H1 (cell line): Measurements from ENCODE around the gene BMX. TPM values are rescaled to one million over a fixed set of nuclear protein-coding genes. Genes with fewer than 3 reads are reported as not detected.

Experiments
- CTCF ChIA-PET: fragments of 300-600 bp; sonication (Branson Sonifier 250); formaldehyde crosslinking; loops from one replicate; lab custom pipeline; 2021; ENCODE audit not compliant: partially characterized antibody; lab: Charles Lee
- POLR2A ChIA-PET: fragments of 300-600 bp; sonication (Branson Sonifier 250); formaldehyde crosslinking; loops from one replicate; lab custom pipeline; 2021; ENCODE audit warnings: inconsistent platforms; ENCODE audit not compliant: partially characterized antibody; lab: Charles Lee
- DNase-seq, 2 experiments: peaks; one replicate each; pipeline versions ENCODE4 v3.0.0 to v3.0.0-alpha.2; 2010 to 2022; ENCODE audit warnings: low spot score in 2 of 2, low read depth in 1 of 2, mixed read lengths in 1 of 2
- FAIRE-seq: peaks from 2 replicates; lab custom pipeline; 2011; peaks lifted over from hg19 to GRCh38; lab: Jason Lieb, UNC
- H2AFZ ChIP-seq: 2 replicates; pipeline ENCODE4 v1.8.1; 2012; ENCODE audit warnings: low read length, inconsistent platforms
- H2AK5ac ChIP-seq: 2 replicates; pipeline ENCODE4 v1.6.1; 2013; ENCODE audit warnings: low read depth, low read length
- H2BK120ac ChIP-seq: replicated peaks from 2 replicates; pipeline ENCODE3; 2013; ENCODE audit warnings: low read depth, low read length, inconsistent platforms
- H2BK12ac ChIP-seq: 2 replicates; pipeline ENCODE4 v1.6.1; 2013; ENCODE audit warnings: low read depth, low read length
- H2BK15ac ChIP-seq: 2 replicates; pipeline ENCODE4 v1.6.1; 2013; ENCODE audit warnings: low read length
- H2BK20ac ChIP-seq: 2 replicates; pipeline ENCODE4 v1.6.1; 2013; ENCODE audit warnings: low read length
- H2BK5ac ChIP-seq: 2 replicates; pipeline ENCODE4 v1.6.1; 2013; ENCODE audit warnings: low read depth, low read length
- H3K14ac ChIP-seq: 2 replicates; pipeline ENCODE4 v1.6.1; 2013; ENCODE audit warnings: inconsistent platforms; ENCODE audit not compliant: insufficient read length
- H3K18ac ChIP-seq: 2 replicates; pipeline ENCODE4 v1.6.1; 2013; ENCODE audit warnings: low read length; ENCODE audit errors: extremely low read depth
- H3K23ac ChIP-seq: 2 replicates; pipeline ENCODE4 v1.6.1; 2013; ENCODE audit warnings: inconsistent platforms; ENCODE audit not compliant: insufficient read length
- H3K23me2 ChIP-seq: 2 replicates; pipeline ENCODE4 v1.6.1; 2013; ENCODE audit warnings: low read depth, low read length
- H3K27ac ChIP-seq: 2 replicates; pipeline ENCODE4 v1.6.1; 2011; ENCODE audit warnings: low read depth, low read length, inconsistent platforms
- H3K27me3 ChIP-seq, 4 experiments: replicated peaks in 1 of 4; 1 replicate in 1 of 4; 2 replicates in 3 of 4; pipeline versions ENCODE4 v1.6.1 to v1.8.1; 2011 to 2013; ENCODE audit warnings: low read length in 3 of 4, mild to moderate bottlenecking in 3 of 4, inconsistent platforms in 2 of 4, mixed read lengths in 2 of 4, moderate library complexity in 1 of 4; ENCODE audit not compliant: control insufficient read depth in 3 of 4, insufficient read depth in 3 of 4; ENCODE audit errors: extremely low read depth in 1 of 4
- H3K36me3 ChIP-seq, 4 experiments: 2 replicates each; pipeline versions ENCODE4 v1.6.1 to v1.8.1; 2011 to 2013; ENCODE audit warnings: mild to moderate bottlenecking in 4 of 4, low read length in 3 of 4, moderate library complexity in 2 of 4, control low read depth in 1 of 4, inconsistent platforms in 1 of 4; ENCODE audit not compliant: insufficient read depth in 4 of 4, control insufficient read depth in 2 of 4
- H3K4ac ChIP-seq: replicated peaks from 2 replicates; pipeline ENCODE3; 2013; ENCODE audit warnings: low read length, low read depth, mixed read lengths, inconsistent platforms; ENCODE audit not compliant: insufficient read length
- H3K4me1 ChIP-seq, 4 experiments: replicated peaks in 1 of 4; 1 replicate in 1 of 4; 2 replicates in 3 of 4; pipeline versions ENCODE4 v1.6.1 to v1.8.1; 2011 to 2013; ENCODE audit warnings: low read length in 3 of 4, inconsistent platforms in 2 of 4, mixed read lengths in 1 of 4; ENCODE audit not compliant: insufficient read depth in 4 of 4, control insufficient read depth in 3 of 4
- H3K4me2 ChIP-seq, 2 experiments: 2 replicates each; pipeline versions ENCODE4 v1.6.1 to v1.8.1; 2011 to 2013; ENCODE audit warnings: low read depth in 2 of 2, low read length in 2 of 2, control low read depth in 1 of 2, inconsistent platforms in 1 of 2, mild to moderate bottlenecking in 1 of 2; ENCODE audit not compliant: insufficient read depth in 1 of 2
- H3K4me3 ChIP-seq, 4 experiments: fragments of 200-600, 300-600 bp in 1 of 4; sonication (generic), shearing (Covaris generic), sonication (Bioruptor Twin) in 1 of 4; 2 replicates each; pipeline versions ENCODE4 v1.5.1 to v1.8.1; 2011 to 2016; ENCODE audit warnings: low read length in 4 of 4, low read depth in 3 of 4, control low read depth in 2 of 4, inconsistent platforms in 2 of 4, mild to moderate bottlenecking in 2 of 4, mixed read lengths in 1 of 4, moderate library complexity in 1 of 4; ENCODE audit not compliant: insufficient read depth in 2 of 4; ENCODE audit errors: extremely low read depth in 1 of 4
- H3K56ac ChIP-seq: replicated peaks from 2 replicates; pipeline ENCODE3; 2013; ENCODE audit warnings: low read depth, mild to moderate bottlenecking, mixed read lengths, low read length, inconsistent platforms; ENCODE audit not compliant: insufficient read length
- H3K79me1 ChIP-seq: 2 replicates; pipeline ENCODE4 v1.6.1; 2013; ENCODE audit warnings: low read depth, low read length, control low read depth
- H3K79me2 ChIP-seq, 2 experiments: 2 replicates each; pipeline versions ENCODE4 v1.6.1 to v1.8.1; 2012 to 2013; ENCODE audit warnings: low read length in 2 of 2, mild to moderate bottlenecking in 2 of 2, inconsistent platforms in 1 of 2; ENCODE audit not compliant: insufficient read depth in 2 of 2, control insufficient read depth in 1 of 2
- H3K9ac ChIP-seq, 4 experiments: replicated peaks in 1 of 4; 1 replicate in 1 of 4; 2 replicates in 3 of 4; pipeline versions ENCODE4 v1.6.1 to v1.8.1; 2011 to 2013; ENCODE audit warnings: low read depth in 3 of 4, low read length in 3 of 4, control low read depth in 2 of 4, mild to moderate bottlenecking in 2 of 4, moderate library complexity in 2 of 4, inconsistent platforms in 1 of 4; ENCODE audit errors: extremely low read depth in 1 of 4
- H3K9me3 ChIP-seq, 2 experiments: 2 replicates each; pipeline versions ENCODE4 v1.6.1 to v1.8.1; 2012 to 2013; ENCODE audit warnings: mild to moderate bottlenecking in 2 of 2, moderate library complexity in 2 of 2, control low read depth in 1 of 2, inconsistent platforms in 1 of 2, low read depth in 1 of 2, low read length in 1 of 2, mixed read lengths in 1 of 2; ENCODE audit not compliant: insufficient read depth in 2 of 2
- H4K20me1 ChIP-seq, 2 experiments: replicated peaks in 1 of 2; 2 replicates each; pipeline versions ENCODE3 to v1.8.1; 2011 to 2013; ENCODE audit warnings: inconsistent platforms in 2 of 2, low read length in 2 of 2, mild to moderate bottlenecking in 1 of 2; ENCODE audit not compliant: insufficient read depth in 2 of 2, control insufficient read depth in 1 of 2
- H4K5ac ChIP-seq: 2 replicates; pipeline ENCODE4 v1.6.1; 2013; ENCODE audit warnings: low read length, low read depth, mixed read lengths, inconsistent platforms; ENCODE audit not compliant: insufficient read length
- H4K8ac ChIP-seq: 2 replicates; pipeline ENCODE4 v1.8.0; 2013; ENCODE audit warnings: mild to moderate bottlenecking, moderate library complexity, low read length, inconsistent platforms; ENCODE audit not compliant: insufficient read depth; ENCODE audit errors: extremely low read depth
- H4K91ac ChIP-seq: replicated peaks from 2 replicates; pipeline ENCODE3; 2013; ENCODE audit warnings: low read length, mixed read lengths, inconsistent platforms; ENCODE audit not compliant: insufficient read length
- KDM5A ChIP-seq: fragments of 200-600 bp; IDR thresholded peaks from 2 replicates; pipeline ENCODE4 v1.7.1; 2012; ENCODE audit warnings: mild to moderate bottlenecking, low read length, inconsistent platforms, mixed read lengths
- WGBS, 2 experiments: shearing (Covaris generic) in 1 of 2; methylation state at CpG; one replicate each; pipeline versions ENCODE4 v1.1.6 to v1.1.7; 2013 to 2015; ENCODE audit warnings: low lambda C conversion rate in 2 of 2, mixed read lengths in 2 of 2, inconsistent platforms in 1 of 2, low coverage in 1 of 2, missing lambda C conversion rate in 1 of 2; ENCODE audit not compliant: insufficient replicate concordance in 2 of 2, insufficient coverage in 1 of 2, insufficient read length in 1 of 2; ENCODE audit errors: extremely low coverage in 1 of 2, missing lambda C conversion rate in 1 of 2; 5-methylcytosine and 5-hydroxymethylcytosine counted together
- polyA plus RNA-seq, 7 experiments: library from polyadenylated mRNA; depleted of rRNA in 3 of 7; stranded (reverse) in 5 of 7; unstranded in 2 of 7; fragments of >200 nt in 5 of 7; fragments of 200-250 nt in 2 of 7; gene quantifications; 1 replicate in 5 of 7; 2 replicates in 1 of 7; 4 replicates in 1 of 7; pipeline versions ENCODE4 v1.2.1 to v1.2.3, GENCODE V29; 2011 to 2013; ENCODE audit warnings: missing spikeins in 2 of 7, mixed read lengths in 2 of 7
- total RNA-seq: library from RNA; stranded (reverse); fragmentation: NEBNext Ultra II Directional; extraction: Animal tissue kit (Norgen Biotek cat#: 25700); gene quantifications from 2 replicates; pipeline ENCODE4 v1.2.1, GENCODE V29; 2021

BMX gene
- total and polyA plus RNA-seq, 2 of the 8 experiments (the other 6 are each of a cell fraction or from before 2014, with no cell fraction given): not detected

GRCh38 chrX:15602761-15603160, 102.2 kb downstream of the BMX start:
- ChIA-PET CTCF (no interaction called here), POLR2A (no interaction called here)
- no peaks in the 10 kb centered on the region for H3K27me3 ChIP-seq
- no peak for FAIRE-seq
- H2BK15ac ChIP-seq: no peak overlapping the region
- DNase-seq: no peak
- H3K4me1 ChIP-seq: no peaks in the 10 kb centered on the region
- H2AK5ac ChIP-seq: no peak overlapping the region
- H3K9ac ChIP-seq: no peak overlapping the region
- no peak overlapping the region for H3K18ac ChIP-seq
- no peak overlapping the region for H3K4me3 ChIP-seq
- H2AFZ ChIP-seq: no peak overlapping the region
- H3K79me2 ChIP-seq: no peaks in the 10 kb centered on the region
- no peak overlapping the region for H4K5ac ChIP-seq
- no peak overlapping the region for H3K56ac ChIP-seq
- H2BK20ac ChIP-seq: no peak overlapping the region
- H3K23me2 ChIP-seq: no peaks in the 10 kb centered on the region
- no peaks in the 10 kb centered on the region for H3K79me1 ChIP-seq
- 92% methylated on average over 5 of the region's 5 CpGs; no CpG with 5 or more reads in 1 of the 2 experiments for WGBS, 2 experiments
- H3K9me3 ChIP-seq: no peaks in the 10 kb centered on the region
- no peaks in the 10 kb centered on the region for H4K20me1 ChIP-seq
- H3K4ac ChIP-seq: no peak overlapping the region
- no peak overlapping the region for H4K8ac ChIP-seq
- H2BK120ac ChIP-seq: no peak overlapping the region
- no peak overlapping the region for H3K4me2 ChIP-seq
- H4K91ac ChIP-seq: no peak overlapping the region
- H2BK5ac ChIP-seq: no peak overlapping the region
- H3K27ac ChIP-seq: no peak overlapping the region
- H3K14ac ChIP-seq: no peak overlapping the region
- no peak overlapping the region for H2BK12ac ChIP-seq
- TF ChIP-seq KDM5A: no peak
- no peak overlapping the region for H3K23ac ChIP-seq
- H3K36me3 ChIP-seq: no peaks in the 10 kb centered on the region
